NCI-H128 (cell line): ENCODE measurements around the gene TOM1L2.

Source experiments
- DNase-seq: peaks from one replicate; lab custom pipeline; 2025; ENCODE audit not compliant: unreplicated experiment; lab: John Stamatoyannopoulos, UW

TOM1L2 gene

DNA sequence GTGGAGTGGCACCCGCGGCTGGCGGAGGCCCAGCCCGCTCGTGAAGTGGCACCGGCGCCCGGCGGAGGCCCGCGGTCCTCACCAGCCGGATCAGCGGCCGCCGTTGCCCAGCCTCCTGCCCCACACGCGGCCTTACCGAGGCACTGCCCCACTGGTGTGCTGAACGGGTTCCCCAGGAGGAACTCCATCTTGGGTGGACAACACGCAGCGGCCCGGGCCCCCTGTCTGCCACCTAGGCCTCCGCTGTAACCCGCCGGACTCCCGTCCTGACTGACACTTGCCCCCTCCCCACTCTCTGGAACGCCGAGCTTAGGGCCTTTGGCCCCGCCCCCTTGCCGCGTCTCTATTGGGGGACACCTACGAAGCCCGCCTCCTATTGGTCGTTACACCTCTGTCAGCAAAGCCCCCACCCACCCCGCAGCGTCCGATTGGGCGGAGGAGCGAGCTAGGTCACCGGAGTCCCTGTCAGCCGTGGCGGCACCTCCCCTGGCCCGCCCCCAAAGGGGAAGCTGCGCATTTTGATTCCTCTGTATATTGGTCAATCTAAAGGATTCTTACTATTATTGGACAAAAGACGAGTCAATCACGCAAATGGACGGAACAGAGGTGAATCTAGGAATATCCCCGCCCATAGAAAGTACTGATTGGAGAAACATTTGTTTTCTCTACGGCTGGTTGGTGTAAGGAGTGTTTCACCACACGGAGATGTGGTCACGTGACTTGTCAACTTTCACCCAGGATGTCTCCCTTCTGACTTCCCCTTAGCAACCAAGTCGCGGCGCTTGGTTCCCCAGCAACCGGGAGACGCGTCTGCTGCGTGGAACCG is at the start of gene TOM1L2, which contains the start of gene DRC3:
Gene TOM1L2 (minus strand): TSS at position 275 of the 826 bp plus-strand sequence. CDS start 87 bp downstream, at position 188.
Gene DRC3 (plus strand): TSS at position 737 of the 826 bp plus-strand sequence. CDS start 4,737 bp downstream, outside the sequence.
- peak; percentile 99 for DNase-seq

DNA sequence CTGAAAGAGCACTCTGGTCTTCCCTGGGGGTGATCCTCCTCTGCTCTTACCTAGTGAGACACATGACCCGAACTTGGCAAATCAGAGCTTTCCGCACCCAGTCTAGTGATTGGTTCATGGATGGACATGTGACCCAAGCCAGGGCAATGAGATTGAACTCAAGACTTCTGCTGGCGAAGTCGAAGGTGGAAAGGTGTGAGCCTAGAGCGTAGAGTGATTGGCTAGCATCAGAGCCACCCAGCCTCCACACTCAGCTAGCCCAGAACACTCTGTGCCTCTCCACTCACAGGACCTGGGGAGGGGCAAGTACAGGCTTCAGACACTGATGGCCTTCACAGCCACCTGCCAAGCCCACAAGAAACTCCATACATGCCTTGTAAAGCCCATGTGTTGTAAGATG is 49.2 kb upstream of the TOM1L2 start:
- DNase-seq = no peak

DNA sequence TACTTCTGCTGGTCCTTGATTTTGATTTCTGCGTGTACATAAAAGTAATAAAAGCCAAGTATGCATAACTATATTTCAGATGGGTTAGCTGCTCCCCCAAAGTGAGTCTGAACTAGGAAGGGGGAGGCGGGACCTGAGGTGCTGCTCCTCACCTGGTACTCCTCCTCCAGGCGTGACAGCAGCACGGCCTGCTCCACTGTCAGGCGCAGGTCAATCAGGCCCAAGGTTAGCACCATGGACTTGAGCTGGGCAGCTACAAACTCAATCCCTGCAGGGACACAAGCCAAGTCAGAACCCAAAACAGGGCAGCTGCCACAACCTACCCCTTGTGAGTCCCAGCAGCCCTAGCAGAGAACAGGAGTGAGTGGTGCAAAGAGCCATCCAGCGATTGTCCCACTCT is 48.8 kb upstream of the TOM1L2 start:
- no peak for DNase-seq

DNA sequence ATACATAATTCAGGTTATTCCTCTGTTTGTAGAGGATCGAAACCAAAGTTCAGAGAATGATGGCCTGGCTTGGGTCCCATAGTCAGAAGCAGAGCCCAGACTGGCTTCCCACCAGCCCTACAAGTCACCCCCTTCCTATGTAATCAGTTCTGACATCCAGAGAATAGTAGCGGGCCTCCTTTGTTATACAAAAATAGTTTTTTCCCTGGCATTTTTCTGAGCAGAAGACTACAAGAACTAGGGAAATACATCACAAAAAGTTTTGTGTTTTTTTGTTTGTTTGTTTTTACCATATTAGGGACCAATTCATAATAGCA is 47.6 kb upstream of the TOM1L2 start:
- no peak for DNase-seq

DNA sequence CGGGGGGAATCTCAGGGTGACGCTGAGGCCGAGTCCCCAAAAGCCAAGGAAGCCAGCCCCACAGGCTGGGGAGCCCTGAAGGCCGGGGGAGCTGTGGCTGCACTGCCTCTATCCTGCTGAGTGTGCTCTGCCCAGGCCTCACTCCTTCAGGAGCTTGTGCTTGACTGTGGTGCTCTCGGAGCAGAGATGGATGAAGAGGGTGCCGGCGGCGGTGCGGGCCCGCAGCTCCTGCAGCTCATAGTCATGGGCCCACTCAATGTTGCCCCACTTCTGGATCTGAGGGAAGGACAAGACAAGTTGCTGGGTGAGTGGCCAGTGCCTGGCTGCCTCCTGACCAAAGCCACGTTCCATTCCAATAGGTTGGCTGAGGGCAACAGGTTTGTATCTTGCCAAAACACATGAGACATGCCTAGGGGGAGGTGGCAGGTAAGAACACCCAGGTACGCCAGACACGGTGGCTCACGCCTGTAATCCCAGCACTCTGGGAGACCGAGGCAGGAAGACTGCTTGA is 46.3 kb upstream of the TOM1L2 start:
- no peak for DNase-seq

DNA sequence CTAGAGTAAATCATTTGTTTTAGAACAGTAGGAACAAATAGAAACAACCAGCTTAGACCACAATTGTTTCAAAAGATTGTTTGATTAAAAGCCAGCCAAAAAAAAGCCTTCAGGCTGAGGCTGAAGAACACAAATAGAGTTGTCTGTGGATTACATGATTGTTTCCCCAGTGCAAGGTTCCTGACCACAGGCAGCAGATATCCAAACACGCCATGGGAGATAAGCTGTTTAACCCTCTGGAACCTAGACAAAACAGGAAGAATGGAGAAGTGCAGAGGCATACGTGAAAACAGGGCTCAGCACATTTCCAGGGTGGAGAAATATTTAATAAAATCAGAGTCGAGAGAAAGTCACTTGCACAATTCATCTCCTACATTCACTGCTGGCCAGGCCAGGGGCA is 45.8 kb upstream of the TOM1L2 start:
- DNase-seq = no peak

DNA sequence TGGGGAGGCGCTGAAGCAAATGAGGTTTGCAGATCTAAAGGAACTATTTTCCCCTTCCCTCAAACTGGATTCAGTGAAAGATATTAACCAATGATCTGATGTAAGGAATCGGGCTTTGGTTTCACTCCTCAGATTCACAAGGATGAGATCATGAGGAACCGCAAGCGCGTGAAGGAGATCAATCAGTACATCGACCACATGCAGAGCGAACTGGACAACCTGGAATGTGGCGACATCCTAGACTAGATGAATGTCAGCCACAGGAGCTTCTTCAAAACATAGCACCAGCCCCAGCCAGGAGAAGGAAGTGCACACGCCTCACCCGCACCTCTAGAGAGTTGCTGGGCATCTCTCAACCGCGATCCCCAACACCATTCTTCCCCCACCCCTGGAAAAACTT is 44.2 kb upstream of the TOM1L2 start:
- DNase-seq = no peak

DNA sequence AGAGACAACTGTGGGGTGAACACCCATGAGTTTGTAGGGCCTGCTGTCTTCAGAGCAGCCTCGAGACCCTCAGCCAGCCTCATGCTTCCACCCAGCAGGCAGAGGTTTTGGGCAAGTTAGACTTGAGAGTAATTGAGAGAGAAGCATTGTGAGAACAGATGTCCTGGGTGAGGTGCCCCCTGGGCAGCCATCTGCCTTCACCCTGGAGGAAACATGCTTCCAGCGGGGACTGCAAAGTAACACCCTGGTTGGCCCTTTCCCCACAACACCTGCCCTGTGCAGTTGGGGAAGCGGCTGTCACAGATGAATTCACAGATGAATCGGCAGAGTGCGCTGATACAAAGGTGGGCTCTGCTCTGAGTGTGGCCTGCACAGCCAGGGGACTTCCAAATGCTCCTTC is 43.4 kb upstream of the TOM1L2 start:
- DNase-seq = no peak

DNA sequence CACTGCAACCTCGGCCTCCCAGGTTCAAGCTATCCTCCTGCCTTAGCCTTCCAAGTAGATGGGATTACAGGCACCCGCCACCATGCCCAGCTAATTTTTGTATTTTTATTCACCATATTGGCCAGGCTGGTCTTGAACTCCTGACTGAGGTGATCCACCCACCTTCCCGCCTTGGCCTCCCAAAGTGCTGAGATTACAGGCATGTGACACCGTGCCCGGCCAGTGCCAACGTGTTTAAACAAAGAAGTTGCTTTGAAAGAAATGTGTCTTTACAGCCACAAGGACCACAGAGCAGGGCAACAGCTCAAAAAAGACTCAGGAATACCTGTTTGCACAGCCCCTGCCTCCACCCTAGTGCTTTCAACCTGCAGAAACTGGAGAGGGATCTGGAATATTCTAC is 41.8 kb upstream of the TOM1L2 start:
- no peak for DNase-seq

DNA sequence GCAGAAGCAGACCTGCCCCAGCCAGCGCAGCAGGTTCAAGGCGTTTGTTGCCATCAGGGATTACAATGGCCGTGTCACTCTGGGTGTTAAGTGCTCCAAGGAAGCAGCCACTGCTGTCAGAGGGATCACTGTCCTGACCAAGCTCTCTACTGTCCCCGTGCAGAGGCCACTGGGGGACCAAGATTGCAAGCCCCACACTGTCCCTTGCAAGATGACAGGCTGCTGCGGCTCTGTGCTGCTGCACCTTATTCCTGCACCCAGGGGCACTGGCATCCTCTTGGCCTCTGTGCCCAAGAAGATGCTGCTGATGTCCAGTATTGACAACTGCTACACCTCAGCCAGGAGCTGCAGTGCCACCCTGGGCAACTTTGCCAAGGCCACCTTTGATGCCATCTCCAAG is 39.1 kb upstream of the TOM1L2 start:
- DNase-seq = no peak

DNA sequence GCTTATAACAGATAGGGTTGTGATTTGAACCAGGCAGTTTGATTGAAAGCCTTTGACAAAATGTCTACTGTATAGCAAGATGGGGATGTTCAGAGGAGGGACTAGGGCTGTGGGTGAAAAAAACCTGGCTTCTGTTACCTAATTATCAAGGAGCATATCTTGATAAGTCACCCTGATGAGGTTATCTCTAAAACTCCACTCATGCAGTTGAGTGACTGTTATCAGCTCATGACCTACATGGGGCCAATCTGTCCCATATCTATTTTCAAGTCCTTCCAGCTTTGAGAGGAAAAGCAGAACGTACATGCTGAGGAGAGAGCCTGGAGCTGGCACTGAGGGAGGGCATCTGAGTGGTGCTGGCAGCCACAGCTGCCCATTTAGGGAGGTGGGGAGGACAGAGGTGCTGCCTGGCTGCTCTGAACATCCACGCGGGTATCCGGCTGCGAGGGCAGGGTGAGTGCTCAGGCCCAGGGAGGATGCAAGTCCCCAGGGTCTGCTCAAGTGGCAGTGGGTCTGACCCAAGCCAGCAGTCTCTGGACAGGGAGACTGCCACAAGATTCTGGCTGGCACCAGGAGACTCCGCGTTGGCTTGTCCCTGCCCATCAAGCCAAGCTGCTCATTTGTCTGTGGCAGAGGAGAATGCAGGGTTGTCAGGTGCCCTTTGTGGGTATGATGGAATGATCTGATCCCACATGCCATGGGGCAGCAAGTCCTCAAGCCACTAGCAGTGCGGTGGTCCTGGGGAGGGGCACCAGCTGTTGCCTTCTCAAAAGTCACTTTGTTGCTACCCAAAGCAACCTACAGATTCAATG is 37.6 kb upstream of the TOM1L2 start:
- no peak for DNase-seq

DNA sequence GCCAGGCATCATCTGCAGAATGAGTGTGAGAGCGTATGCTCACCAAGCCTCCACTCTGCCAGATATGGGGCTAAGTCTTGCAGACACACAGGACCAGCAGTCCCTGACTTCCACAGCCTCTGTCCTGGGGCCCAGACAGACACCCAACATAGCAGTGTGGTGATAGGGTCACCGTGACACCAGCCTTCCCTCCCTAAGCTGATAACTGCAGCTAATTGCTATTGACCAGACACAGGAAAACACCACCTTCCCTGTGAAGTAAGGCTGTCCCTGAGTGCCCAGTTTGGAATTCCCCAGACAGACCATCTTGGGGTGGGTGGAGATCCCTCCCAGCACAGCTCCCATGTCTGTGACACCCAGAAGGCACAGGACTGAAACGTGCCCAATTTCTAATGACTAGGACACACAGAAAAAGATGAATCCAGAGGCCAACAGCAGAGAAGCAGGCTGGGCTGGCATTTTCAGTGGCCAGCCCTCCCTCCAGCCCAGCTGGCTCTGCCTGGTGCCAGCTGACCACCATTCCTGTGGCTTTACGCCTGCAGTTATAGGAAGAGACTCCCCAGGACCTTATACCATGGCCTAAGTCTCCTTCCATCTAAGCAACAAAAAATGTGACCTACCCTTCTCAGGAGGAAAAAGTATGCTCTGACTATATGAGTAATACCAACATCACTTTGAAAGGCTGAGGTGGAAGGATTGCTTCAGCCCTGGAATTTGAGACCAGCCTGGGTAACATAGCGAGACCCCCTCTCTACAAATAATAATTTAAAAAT is 36.5 kb upstream of the TOM1L2 start:
- DNase-seq = no peak

DNA sequence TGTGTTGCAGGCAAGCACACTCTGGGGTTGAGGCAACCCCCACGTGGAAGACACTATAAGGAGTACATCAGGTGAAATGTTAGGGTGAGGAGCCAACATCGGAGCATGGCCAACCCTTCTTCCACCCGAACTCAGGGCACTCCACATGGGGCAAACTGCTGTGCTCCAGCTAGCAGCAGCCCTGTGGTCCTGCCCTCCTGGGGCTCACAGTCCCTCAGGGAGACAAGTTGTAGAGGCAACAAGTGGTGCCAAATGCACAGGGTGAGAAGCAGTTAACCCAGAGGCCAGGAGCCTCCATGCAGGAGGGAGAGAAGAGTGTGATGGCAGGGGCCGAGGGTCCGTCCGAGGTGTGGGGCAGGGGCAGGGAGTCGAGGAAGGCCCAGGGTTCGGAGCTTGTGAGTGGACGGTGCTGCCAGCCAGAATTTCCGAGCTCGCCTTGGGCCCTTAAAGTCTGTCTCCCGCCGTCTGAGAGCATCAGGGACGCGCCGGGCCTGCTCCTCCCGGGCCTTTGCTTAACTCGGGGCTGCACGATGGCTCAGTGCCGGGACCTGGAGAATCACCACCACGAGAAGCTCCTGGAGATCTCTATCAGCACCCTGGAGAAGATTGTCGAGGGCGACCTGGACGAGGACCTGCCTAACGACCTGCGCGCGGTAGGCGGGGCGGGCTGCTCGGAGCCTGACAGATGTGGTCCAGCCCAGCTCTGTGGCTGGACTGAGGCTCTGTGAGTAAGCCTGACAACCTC is 34.5 kb upstream of the TOM1L2 start:
- no peak for DNase-seq

DNA sequence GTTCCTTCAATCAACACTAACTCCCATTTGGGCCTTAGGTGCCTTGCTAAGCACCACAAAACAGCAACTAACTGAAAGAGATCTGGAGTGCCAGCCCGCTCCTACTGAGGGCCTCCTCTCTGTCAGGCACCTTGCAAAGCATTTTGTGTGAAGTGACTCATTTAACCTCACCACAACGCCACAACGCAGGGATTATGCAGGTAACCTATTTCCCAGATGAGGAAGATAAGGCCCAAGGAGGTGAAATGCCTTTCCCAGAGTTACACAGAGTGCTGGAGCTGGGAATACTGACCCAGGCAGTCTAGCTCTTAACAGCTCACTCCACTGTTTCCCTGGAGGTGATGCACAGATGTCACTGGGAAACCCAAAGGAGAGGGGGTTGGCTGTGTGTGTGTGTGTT is 33.3 kb upstream of the TOM1L2 start:
- no peak for DNase-seq

DNA sequence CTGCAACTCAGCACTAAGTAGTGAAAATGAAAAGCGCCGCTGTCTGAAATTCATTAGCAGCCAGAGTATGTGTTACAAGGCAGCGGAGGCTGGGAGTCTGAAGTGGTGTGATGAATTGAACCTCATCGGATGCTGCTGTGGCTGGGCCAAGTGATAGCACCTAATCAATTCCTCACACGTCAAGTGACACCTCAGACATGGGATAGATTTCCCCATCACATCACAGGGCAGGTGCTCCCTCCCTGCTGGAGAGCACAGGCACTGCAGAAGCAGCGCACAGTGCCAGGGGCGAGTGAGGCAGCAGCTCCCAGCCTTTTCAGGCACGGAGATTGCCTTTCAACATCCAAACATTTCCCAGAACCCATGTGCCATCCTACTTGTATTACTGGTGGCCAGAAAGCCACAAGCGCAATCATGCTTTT is 32.7 kb upstream of the TOM1L2 start:
- DNase-seq = peak; percentile 21

DNA sequence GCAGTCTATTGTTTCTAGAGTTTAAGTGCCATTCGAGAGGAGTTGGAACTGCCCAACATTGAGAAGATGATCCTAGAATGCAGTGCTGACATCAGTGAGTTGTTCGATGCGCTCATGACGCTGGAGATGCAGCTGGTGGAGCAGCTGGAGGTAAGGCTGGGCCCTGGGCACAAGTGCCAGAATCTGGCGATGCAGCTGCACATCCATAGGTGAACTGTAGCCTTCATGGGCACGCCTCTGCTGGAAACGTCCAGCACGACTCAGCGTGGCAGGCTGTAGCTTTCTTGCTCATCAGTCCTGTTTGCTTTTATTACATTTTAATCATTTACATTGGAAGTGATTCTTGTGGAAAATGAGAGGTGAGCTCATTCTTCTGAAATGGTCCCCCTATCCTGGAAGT is 32.1 kb upstream of the TOM1L2 start:
- DNase-seq = peak; percentile 16

DNA sequence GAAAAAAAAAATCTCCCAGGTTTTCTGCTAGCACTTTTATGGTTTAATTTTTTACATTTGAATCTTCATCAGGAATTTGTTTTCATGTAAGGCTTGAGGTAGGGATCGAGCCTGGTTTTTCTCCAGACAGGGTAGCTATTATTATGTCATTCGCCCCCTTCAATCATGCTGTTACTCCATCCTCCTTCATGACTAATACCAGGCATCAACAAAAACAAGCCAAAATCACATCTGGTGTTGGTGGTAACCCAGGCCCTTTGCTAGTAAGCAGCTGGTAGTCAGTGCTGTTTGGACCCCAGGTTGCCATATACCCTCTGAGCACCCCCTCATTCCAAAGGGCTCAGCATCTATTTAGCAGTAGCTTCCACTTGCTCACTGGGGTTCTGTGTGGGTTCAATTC is 30.0 kb upstream of the TOM1L2 start:
- no peak for DNase-seq

DNA sequence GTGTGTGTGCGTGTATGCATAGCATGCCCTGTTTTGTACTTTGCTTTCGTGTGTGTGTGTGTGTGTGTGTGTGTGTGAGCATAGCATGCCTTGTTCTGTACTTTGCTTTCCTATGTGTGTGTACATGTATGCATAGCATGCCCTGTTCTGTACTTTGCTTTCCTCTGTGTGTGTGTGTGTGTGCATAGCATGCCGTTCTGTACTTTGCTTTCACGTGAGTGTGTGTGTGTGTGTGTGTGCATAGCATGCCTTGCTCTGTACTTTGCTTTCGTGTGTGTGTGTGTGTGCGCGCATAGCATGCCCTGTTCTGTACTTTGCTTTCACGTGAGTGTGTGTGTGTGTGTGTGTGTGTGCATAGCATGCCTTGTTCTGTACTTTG is 27.8 kb upstream of the TOM1L2 start:
- DNase-seq = no peak

DNA sequence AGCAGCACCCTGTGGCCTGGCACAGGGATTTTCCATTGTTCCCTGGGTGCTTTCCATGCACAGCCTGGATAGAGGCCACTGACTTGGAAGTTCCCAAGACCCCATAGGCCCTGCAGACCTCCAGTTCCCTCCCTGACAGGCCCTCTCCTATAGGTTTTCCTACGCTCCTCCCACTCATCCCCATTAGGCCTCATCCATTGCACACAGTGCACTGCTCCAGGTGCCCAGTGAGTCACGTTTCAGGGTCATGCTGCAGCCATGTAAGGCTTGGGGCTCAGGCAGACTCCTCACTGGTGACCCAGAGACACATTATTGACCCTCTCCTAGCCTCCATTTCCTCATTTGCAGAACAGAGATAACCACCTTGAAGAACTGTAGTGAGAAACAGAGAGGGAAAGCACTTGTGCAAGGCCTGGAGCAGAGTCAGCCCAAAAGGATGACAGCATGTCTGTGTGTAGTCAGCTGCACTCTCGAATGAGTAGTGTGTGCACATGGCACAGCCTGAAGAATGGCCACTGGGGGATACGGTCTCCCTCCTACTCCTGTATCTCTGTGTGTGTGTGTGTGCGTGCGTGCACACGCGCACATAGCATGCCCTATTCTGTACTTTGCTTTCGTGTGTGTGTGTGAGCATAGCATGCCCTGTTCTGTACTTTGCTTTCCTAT is 27.3 kb upstream of the TOM1L2 start:
- DNase-seq = no peak

DNA sequence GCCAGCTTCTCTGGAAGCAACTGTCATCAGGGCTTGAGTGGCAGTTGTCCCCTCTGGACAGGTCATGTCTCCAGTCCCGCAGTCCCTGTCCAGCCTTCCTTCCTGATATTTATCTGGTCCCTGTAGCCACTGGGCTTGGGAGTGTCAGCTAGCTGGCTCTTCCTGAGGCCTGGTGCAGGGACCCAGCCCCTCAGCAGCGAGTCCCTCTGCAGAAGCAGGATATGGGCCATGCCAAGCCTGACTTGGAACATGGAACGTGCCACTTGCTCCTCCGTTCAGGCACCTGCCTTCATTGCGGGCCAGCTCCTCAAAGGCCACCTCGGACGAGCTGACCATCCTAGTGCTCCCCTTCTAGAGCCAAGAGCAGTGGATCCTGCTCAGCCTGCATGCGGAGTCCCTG is 26.7 kb upstream of the TOM1L2 start:
- DNase-seq = no peak
